Measurements from ENCODE around the gene USP24.
A peak's percentile ranks its signal among the peaks of the same experiment; 100 is the strongest.

The USP24 gene

DNA sequence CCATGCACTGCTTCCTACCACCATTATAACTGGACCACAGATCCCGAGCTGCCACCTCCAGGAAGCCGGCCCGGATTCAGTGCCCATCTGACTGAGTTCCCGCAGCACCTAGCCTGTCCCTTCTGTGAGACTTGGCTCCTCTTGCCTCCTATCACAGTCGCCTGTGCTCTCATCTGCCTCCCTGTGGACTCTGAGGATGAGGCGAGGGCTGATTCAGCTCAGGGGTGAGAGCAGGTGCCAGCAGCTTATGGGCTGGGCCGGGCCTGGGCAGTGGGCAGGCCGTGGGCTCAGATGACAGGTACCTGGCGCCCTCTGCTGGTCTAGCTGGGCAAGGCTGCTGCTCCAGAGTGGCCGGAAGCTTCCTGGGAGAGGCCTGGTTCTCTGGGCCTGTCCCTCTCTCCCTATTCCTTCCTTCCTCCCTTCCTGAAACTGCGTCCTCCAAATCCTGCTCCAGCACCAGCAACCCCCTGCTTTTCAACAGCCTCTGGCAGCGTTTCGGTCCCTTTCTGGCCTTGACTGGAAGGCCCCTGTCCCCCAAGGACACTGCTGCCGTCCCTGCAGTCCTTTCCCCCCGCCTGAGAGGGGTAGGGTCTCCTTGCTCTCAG lies 193.1 kb downstream of the USP24 start:
- peak; percentile 30 to 96 (median 81) for DNase-seq
- intact Hi-C loops (cut with DNase I), result loop anchor here (1.0 to 2.0 kb wide), 2 partner anchors 71 to 77 kb away; no protein-coding TSS in a partner anchor

DNA sequence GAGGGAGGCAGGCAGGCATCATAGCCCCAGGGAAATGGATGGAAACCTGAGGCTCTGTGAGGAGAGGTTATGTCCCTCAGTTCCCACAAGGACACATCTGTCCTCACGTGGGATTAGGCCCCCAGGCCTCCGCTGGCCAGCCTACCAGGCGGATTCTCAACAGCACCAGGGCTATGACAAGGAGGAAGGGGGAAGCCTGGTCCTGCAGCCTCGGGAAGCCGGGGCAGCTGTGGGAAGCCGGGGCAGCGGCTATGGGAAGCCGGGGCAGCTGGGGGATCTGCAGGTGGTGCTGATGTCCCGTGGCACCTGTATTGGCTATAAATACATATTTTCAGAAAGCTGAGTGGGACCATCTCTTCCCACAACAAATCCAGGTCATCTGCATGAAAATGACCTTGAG lies 196.8 kb downstream of the USP24 start:
- intact Hi-C loops (cut with DNase I), result no loop called here
- peak in 1 of 10 donors; percentile 63 for DNase-seq

Data from posterior cingulate gyrus (tissue), 11 donors.